T-helper 22 cell (primary cell): Measurements from ENCODE around the gene PRR18.

Experiments
- DNase-seq: peaks from one replicate; pipeline ENCODE4 v3.0.0-alpha.2; 2020; ENCODE audit warnings: low read depth

Gene PRR18

GRCh38 chr6:166274739-166275370, 33.3 kb downstream of the PRR18 start:
- no peak for DNase-seq

GRCh38 chr6:166274163-166274562, 34.0 kb downstream of the PRR18 start:
- DNase-seq = no peak

GRCh38 chr6:166271376-166271765, 36.8 kb downstream of the PRR18 start:
- no peak for DNase-seq

DNA sequence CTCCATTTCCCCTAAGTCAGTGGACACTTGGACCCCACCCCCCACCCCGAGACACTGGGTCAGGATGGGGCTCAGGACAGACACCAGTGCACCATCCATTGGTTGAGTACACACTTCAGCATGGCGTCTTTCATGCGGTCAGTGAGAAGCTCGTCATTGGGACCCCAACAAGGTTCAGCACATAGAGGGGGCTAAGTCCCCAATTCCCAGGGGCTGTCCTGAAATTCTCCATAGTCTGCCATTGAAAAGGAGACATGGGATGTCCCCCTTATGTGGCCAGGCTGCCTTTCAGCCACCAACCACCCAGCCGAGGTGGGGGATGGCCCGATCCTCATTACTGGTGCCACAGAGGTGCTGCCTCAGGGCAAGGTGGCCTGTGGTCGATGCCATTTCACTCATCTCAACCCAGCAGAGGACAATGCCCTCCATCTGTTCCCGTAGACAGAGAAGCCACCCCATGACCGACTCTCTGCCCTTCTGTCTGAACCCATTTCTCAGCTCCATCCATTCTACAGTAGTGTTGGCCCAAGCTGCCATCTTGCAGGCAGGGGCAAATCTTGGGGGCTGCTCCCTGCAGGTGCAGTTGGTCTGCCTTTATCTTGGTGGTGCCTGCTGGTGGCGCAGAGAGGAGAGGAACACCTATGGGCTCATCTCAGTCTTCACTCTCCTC, 37.4 kb downstream of the PRR18 start:
- no peak for DNase-seq

DNA sequence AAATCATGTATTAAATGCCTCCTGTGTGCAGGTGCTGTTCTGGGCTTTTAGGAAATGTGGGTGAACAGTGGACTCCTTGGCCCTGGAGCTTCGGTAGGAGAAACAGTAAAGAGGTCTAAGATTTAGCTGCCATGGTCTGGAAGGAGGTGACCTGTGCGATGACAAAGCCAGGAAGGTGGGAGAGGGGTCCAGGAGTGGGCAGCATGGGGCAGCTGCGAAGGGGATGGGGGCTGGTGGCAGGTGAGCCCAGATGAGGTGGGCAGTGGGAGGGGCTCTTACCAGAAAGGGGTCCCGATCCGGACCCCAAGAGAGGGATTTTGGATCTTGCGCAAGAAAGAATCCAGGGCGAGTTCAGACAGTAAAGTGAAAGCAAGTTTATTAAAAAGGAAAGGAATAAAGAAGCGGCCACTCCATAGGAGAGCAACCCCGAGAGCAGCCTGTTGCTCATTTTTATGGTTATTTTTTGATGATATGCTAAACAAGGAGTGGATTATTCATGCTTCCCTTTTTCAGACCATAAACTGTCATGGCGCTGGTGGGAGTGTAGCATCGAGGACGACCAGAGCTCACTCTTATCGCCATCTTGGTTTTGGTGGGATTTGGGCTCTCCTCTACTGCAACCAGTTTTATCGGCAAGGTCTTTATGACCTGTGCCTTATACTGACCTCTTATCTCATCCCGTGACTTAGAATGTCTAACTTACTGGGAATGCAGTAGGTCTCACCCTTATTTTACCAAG, 38.7 kb downstream of the PRR18 start:
- DNase-seq = no peak

GRCh38 chr6:166268431-166268830, 39.8 kb downstream of the PRR18 start:
- DNase-seq = no peak

- DNase-seq = no peak
Measured at GRCh38 chr6:166267526-166267925, 40.7 kb downstream of the PRR18 start.

GRCh38 chr6:166266336-166266735, 41.9 kb downstream of the PRR18 start:
- no peak for DNase-seq

GRCh38 chr6:166262743-166263515, 45.3 kb downstream of the PRR18 start:
- no peak for DNase-seq

- no peak for DNase-seq
Measured at GRCh38 chr6:166259296-166259977, 48.8 kb downstream of the PRR18 start.

DNA sequence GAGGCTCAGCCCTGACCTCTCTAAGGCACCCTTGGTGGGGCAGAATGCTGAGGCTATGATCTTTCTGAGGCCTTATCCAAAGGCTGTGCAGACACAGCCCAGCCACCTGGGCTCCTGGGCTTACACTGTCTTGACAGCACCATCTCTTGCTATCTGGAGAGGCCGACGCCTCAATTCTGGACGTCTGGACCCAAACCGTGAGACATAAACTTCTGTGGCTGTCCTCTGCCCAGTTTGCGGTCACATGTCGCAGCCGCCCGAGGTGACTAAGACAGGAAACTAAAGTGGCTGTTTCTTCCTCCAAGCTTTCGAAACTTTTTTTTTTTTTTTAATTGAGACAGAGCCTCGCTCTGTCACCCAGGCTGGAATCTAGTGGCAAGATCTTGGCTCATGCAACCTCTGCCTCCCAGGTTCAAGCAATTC, 49.3 kb downstream of the PRR18 start:
- peak; percentile 34 for DNase-seq

GRCh38 chr6:166257911-166258318, 50.3 kb downstream of the PRR18 start:
- DNase-seq = peak; percentile 36
